ENCODE data around the gene COG4.
A peak's percentile ranks its signal among the peaks of the same experiment; 100 is the strongest.

COG4 gene

DNA sequence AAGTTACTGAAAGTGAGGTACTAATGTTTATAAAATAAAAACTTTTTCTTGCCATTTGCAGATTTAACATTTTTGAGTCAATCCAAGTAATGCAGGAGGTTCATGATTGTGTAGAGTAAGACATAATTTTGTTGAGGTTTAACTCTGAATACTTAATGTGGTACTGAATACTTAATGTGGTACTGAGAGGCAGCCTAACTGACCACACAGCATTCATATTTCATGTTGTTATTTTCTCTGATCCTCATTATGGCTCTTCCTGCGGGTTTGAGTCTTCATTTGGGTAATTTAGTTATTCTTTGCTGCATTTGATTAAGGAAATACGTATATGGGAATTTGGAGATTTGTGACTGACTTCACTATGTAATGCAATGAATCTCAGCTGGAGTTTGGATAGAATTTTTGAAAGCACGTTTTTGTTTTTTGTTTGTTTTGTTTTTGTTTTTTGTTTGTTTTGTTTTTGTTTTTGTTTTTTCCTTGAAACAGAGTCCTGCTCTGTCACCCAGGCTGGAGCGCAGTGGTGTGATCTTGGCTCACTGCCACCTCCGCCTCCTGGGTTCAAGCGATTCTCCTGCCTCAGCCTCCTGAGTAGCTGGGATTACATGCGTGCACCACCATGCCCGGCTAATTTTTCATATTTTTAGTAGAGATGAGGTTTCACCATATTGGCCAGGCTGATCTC, 4.1 kb upstream of the COG4 start:
- no peak for DNase-seq (ENCODE audit: low read depth in 4 of 4, low spot score in 1 of 4)

GRCh38 chr16:70526403-70526802, 3.0 kb upstream of the COG4 start:
- no peak for DNase-seq (ENCODE audit: low read depth in 4 of 4, low spot score in 1 of 4)

- DNase-seq (ENCODE audit: low read depth in 4 of 4, low spot score in 1 of 4): peak in 1 of 4 experiments; percentile 7
These were observed 1.1 kb upstream of the COG4 start for GRCh38 chr16:70524399-70524825.

- DNase-seq (ENCODE audit: low read depth in 4 of 4, low spot score in 1 of 4): peak; percentile 42 to 57 (median 48)
These were observed 517 bp upstream of the COG4 start, which contains the start of gene SF3B3 for GRCh38 chr16:70523743-70524398. SF3B3 (plus strand) TSS chr16:70523816; CDS start chr16:70526657, 2,841 bp downstream.

DNA sequence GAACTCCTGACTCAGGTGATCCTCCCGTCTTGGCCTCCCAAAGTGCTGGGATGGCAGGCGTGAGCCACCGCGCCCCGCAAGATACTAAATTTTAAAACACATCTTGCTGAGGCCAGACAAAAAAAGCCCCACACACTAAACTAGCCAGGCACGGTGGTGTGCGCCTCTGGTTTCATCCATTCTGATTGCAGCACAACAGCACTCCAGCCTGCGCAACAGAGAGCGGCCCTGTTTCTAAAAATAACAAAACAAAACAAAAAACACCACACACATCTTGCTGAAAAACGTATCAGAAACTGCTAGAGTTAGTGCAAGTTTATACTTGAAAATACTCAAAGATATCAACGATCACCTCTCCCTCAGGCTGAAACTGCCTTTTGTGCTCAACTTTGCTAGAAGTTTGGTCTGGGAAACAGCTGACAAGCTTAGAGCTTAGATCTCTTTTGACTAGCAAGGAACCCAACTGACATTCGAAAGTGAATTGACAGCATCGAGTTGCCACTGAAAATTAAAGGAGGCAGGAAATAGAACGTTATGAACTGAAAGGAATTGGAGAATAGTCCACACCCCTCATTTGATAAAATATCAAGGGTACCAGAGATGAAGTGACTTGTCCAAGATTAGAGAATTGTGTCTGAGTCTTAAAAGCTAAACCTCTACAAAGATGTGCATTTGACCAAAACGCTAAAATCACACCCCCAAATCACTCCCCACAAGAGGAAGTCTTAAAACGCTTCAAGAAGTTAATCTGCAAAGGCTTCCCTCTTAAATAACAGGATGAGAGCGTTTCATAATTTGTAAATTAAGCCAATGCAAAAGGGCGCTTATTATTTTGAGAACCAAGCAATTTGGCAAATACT, 908 bp downstream of the COG4 start:
- DNase-seq (ENCODE audit: low read depth in 4 of 4, low spot score in 1 of 4): no peak

DNA sequence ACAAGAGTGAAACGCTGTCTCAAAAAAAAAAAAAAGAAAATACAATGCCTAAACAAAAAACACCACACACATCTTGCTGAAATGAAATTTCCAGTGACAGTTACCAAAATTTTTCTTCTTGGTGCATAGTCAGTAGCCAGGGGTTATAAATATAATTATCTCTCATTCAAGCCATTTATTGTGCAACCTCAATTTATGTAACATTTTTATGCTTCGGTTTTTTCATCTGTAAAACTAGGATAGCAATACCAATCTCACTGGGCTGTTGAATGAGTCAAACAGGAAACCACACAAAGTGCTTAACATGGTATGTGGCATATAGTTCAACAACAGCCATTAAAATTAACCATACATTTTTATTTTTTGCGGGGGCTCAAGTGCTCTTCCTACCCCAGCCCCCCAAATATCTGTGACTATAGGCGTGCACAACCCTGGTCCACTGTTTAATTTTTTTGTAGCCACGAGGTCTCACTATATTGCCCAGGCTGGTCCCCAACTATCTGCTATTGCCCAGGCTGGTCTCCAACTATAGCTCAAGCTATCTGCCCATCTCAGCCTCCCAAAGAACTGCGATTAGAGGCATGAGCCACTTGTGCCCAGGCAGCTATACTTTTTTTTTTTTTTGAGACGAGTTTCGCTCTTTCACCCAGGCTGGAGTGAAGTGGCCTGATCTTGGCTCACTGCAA, 2.6 kb downstream of the COG4 start:
- no peak for DNase-seq (ENCODE audit: low read depth in 4 of 4, low spot score in 1 of 4)

GRCh38 chr16:70512456-70512855, 10.9 kb downstream of the COG4 start:
- DNase-seq (ENCODE audit: low read depth in 4 of 4, low spot score in 1 of 4): no peak

- no peak for DNase-seq (ENCODE audit: low read depth in 4 of 4, low spot score in 1 of 4)
These were observed 11.5 kb downstream of the COG4 start for GRCh38 chr16:70511833-70512232.

GRCh38 chr16:70510216-70510615, 13.1 kb downstream of the COG4 start:
- no peak for DNase-seq (ENCODE audit: low read depth in 4 of 4, low spot score in 1 of 4)

DNA sequence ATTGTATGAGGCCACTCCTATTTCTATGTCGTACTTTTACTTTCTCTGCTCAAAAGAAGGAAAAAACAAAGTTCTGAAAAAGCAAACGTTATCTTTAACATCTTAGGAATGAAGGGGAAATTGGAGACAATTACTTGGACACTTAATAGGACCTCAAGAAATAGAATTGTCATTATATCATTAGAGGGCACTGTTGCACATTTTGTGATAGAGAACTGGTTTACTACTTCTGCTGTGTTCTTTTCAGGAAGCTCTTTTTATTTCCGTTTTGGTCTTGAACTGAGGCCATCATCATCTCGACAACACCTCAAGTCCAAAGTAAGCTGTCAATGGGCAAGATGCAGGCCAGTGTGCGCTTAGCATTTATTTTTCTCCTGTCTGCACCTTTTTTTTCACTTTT, 14.6 kb downstream of the COG4 start:
- DNase-seq (ENCODE audit: low read depth in 4 of 4, low spot score in 1 of 4): no peak

GRCh38 chr16:70496513-70496912, 26.8 kb downstream of the COG4 start:
- no peak for DNase-seq (ENCODE audit: low read depth in 4 of 4, low spot score in 1 of 4)

DNA sequence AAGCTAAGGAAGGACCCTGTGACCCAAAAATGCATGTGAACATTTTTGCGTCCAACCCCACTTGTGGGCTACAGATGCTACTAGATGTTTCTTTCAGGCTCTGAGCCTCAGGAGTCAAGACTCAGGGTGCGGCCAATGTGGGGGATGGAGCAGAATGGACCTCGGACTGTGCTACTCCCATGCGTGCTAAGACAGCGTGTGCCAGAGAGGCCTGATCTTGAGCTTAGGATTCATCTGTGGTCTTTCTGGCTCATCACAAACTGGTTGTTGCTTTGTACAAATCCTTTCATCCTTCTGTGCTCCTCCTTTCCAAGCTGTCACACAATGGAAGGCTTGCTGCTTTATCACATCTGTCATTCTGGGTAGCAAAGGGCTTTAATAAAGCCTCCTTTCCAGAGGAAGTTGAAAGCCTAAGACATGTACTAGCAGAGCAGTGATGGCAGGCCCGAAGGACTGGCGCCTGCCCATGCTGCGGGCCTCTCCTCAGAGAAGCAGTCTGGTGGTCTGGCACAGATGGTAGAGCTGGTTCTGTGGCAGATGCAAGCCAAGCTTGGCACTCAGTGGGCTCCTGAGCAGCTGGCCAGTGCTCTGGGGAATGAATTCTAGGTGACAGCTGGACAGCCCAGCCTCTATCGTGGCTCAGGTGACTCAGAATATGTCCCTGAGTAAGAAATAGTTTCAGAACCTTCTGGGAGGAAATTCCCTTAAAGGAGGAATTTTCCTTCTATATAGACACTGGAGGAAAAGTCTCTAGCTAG, 27.8 kb downstream of the COG4 start:
- DNase-seq (ENCODE audit: low read depth in 4 of 4, low spot score in 1 of 4): no peak

DNA sequence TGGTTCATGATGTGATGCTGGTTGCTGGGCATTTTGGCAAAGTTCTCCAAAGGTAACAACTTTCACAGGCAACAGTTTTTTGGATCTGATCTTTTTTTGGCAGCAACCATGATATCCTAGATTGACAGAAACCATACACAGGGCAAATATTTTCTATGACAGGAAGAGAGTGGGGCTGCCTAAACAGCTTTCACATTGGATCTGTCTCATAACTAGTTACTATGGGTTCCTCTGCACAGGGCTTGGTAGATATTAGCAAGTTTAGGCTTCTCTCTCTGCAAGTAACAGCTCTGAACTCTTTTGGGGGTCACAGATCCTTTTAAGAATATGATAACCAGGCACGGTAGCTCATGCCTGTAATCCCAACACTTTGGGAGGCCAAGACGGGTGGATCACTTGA, 28.6 kb downstream of the COG4 start:
- no peak for DNase-seq (ENCODE audit: low read depth in 4 of 4, low spot score in 1 of 4)

GRCh38 chr16:70494202-70494770, 29.1 kb downstream of the COG4 start:
- no peak for DNase-seq (ENCODE audit: low read depth in 4 of 4, low spot score in 1 of 4)

DNA sequence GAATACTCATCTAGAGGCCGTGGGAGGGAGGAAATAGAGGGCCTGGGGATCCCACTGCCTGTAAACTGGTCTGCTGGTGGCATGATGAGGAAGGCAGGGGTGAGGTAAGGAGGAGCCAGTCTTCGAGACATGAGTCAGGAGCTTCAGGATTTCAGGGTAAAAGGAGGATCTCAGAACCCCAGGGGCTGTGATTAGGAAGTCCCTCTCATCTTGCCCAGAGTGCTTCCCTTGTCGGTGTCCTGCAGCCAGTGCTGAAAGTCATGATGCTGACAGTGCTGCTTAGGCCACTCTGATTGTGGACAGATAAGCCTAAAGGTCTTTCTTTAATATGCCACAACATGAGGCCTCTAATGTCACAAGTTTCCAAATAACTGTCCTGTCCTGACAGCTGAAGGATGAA, 29.6 kb downstream of the COG4 start:
- DNase-seq (ENCODE audit: low read depth in 4 of 4, low spot score in 1 of 4): no peak

DNA sequence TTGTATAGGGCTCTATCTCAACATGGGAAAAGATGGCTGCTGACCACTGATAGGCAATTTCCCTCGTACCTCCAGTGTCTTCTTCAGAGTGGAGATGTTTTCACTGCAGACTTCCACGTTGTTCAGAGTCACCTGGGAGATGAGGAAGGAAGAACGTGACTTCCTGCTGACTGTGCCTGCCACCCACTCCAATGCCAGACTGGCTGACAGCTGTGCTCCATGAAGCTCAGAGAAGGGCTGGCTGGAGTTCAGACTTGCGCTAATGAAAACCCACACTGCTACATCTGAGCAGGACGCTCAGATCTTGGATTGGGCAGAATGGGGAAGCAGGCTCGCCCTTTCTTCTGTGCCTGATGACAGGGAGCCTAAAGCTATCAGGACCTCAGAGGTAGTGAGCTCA, 33.1 kb downstream of the COG4 start:
- DNase-seq (ENCODE audit: low read depth in 4 of 4, low spot score in 1 of 4): no peak

DNA sequence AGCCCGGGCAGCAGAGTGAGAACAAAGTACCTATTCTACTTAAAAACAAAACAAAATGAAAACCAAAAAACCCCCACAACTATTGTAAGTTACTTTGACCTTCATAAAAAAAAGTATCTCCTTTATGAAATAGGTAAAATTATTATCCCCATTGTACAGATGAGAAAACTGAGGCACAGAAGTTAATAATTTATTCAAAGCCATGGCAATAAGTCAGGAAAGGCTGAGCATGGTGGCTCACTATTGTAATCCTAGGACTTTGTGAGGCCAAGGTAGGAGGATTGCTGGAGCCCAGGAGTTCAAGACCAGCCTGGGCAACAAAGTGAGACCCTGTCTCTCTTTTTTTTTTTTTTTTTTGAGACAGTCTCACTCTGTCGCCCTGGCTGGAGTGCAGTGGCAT, 38.5 kb downstream of the COG4 start:
- no peak for DNase-seq (ENCODE audit: low read depth in 4 of 4, low spot score in 1 of 4)

DNA sequence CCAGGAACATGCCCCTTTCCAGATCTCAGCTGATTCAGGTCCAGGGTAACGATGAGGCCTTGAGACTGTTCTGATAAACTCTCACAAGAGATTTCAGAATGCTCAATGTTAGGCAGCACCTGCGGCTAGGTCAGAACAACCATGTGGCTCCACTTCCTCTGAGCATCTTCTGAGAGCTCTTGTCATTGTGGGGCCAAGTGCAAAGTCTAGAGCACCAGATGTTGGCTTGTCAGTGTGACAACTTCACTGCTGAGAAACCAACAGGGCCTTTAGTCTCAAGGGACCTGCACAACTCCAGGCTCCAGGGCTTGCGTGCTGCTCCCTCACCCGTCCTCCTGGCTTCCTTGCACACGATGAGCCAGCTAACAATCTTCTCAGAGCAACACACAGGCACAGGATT, 39.9 kb downstream of the COG4 start:
- DNase-seq (ENCODE audit: low read depth in 4 of 4, low spot score in 1 of 4): no peak

- DNase-seq (ENCODE audit: low read depth in 4 of 4, low spot score in 1 of 4): no peak
These were observed 40.7 kb downstream of the COG4 start for GRCh38 chr16:70482624-70483023.

- DNase-seq (ENCODE audit: low read depth in 4 of 4, low spot score in 1 of 4): no peak
These were observed 41.3 kb downstream of the COG4 start for GRCh38 chr16:70481929-70482536.
